ENCODE data around the gene AFAP1L1.
"Not testable (repeated sequence)": the region's sequence is repeated elsewhere in the genome, so short reads cannot be mapped to it uniquely, and the experiment has no call there.

Gene AFAP1L1

GRCh38 chr5:149262315-149262714 lies 9.3 kb upstream of the AFAP1L1 start:
- no peak for DNase-seq

GRCh38 chr5:149264439-149265067 lies 7.1 kb upstream of the AFAP1L1 start:
- DNase-seq: peak; percentile 84

- no peak for DNase-seq
Measured at GRCh38 chr5:149265068-149265465, 6.6 kb upstream of the AFAP1L1 start.

GRCh38 chr5:149265597-149265996 lies 6.1 kb upstream of the AFAP1L1 start:
- DNase-seq: no peak

- no peak for DNase-seq
Measured at GRCh38 chr5:149267241-149267973, 4.3 kb upstream of the AFAP1L1 start.

- peak; percentile 42 for DNase-seq
Measured at GRCh38 chr5:149268928-149269557, 2.6 kb upstream of the AFAP1L1 start.

- DNase-seq: no peak
Measured at GRCh38 chr5:149271195-149271715, 404 bp upstream of the AFAP1L1 start.

GRCh38 chr5:149272781-149273180 lies 1.1 kb downstream of the AFAP1L1 start:
- not testable (repeated sequence) for DNase-seq

GRCh38 chr5:149273237-149273636 lies 1.6 kb downstream of the AFAP1L1 start:
- DNase-seq: no peak

- no peak for DNase-seq
Measured at GRCh38 chr5:149273950-149274349, 2.3 kb downstream of the AFAP1L1 start.

- no peak for DNase-seq
Measured at GRCh38 chr5:149274939-149275338, 3.3 kb downstream of the AFAP1L1 start.

GRCh38 chr5:149277801-149278200 lies 6.1 kb downstream of the AFAP1L1 start:
- no peak for DNase-seq

GRCh38 chr5:149278451-149279210 lies 7.0 kb downstream of the AFAP1L1 start:
- DNase-seq: no peak

GRCh38 chr5:149279661-149280060 lies 8.0 kb downstream of the AFAP1L1 start:
- no peak for DNase-seq

GRCh38 chr5:149280124-149280523 lies 8.5 kb downstream of the AFAP1L1 start:
- no peak for DNase-seq

GRCh38 chr5:149280802-149281201 lies 9.1 kb downstream of the AFAP1L1 start:
- no peak for DNase-seq

GRCh38 chr5:149282027-149282965 lies 10.6 kb downstream of the AFAP1L1 start:
- DNase-seq: no peak

GRCh38 chr5:149282966-149283332 lies 11.3 kb downstream of the AFAP1L1 start:
- DNase-seq: no peak

GRCh38 chr5:149283626-149284480 lies 12.2 kb downstream of the AFAP1L1 start:
- DNase-seq: peak; percentile 10

GRCh38 chr5:149284501-149284900 lies 12.8 kb downstream of the AFAP1L1 start:
- no peak for DNase-seq

GRCh38 chr5:149285153-149285552 lies 13.5 kb downstream of the AFAP1L1 start:
- no peak for DNase-seq
